NB4 (cell line): Measurements from ENCODE around the gene NDRG4.

Experiments used
- CTCF ChIP-seq: IDR thresholded peaks from one replicate; pipeline ENCODE4 v1.5.1; 2012; ENCODE audit warnings: low read depth, low read length
- MYC ChIP-seq: IDR thresholded peaks from 2 replicates; pipeline ENCODE4 v1.6.1; 2011; ENCODE audit warnings: low read depth, low read length
- POLR2A ChIP-seq: IDR thresholded peaks from 2 replicates; pipeline ENCODE4 v1.6.1; 2011; ENCODE audit warnings: mild to moderate bottlenecking; ENCODE audit not compliant: insufficient read length; ENCODE audit errors: extremely low read depth

GRCh38 chr16:58519707-58520106 lies 19.8 kb downstream of the NDRG4 start:
- TF ChIP-seq CTCF = no peak
- TF ChIP-seq POLR2A = no peak
- no peak for TF ChIP-seq MYC
